HL-60 (cell line): ENCODE results near the gene ADGRF4.

Source experiments
- CTCF ChIP-seq: IDR thresholded peaks from one replicate; pipeline ENCODE4 v1.5.1; 2011; ENCODE audit warnings: low read length, control low read depth, inconsistent platforms; ENCODE audit not compliant: insufficient read depth
- POLR2AphosphoS5 ChIP-seq: IDR thresholded peaks from 2 replicates; pipeline ENCODE4 v1.6.1; 2012; ENCODE audit warnings: low read depth
- REST ChIP-seq: IDR thresholded peaks from 2 replicates; pipeline ENCODE4 v1.6.1; 2012; ENCODE audit warnings: low read depth; ENCODE audit not compliant: insufficient replicate concordance

- TF ChIP-seq CTCF (no peak), POLR2AphosphoS5 (no peak), REST (no peak)
Observed at GRCh38 chr6:47715782-47716181, 17.4 kb downstream of the ADGRF4 start.
